Effector memory CD8-positive, alpha-beta T cell (primary cell): ENCODE data around the gene CCDC184.
A peak's percentile ranks its signal among the peaks of the same experiment; 100 is the strongest.
"Not testable (repeated sequence)": the region's sequence is repeated elsewhere in the genome, so short reads cannot be mapped to it uniquely, and the experiment has no call there.

ENCODE experiments used
- ATAC-seq: fragments of 150-1000 bp; cut with Tn5 transposase; replicated peaks from 2 replicates; pipeline ENCODE4 v1.10.0; 2021; ENCODE audit warnings: mild to moderate bottlenecking, moderate library complexity
- DNase-seq, 3 experiments: peaks; one replicate each; pipeline ENCODE4 v3.0.0; 2021
- H3K27ac Mint-ChIP-seq, 2 donors: one replicate each; pipeline ENCODE4 v1.8.0; 2022; ENCODE audit warnings: mild to moderate bottlenecking in 2 of 2, mixed read lengths in 2 of 2, moderate library complexity in 2 of 2
- H3K27me3 Mint-ChIP-seq, 2 donors: one replicate each; pipeline ENCODE4 v1.8.0; 2022; ENCODE audit warnings: mixed read lengths in 2 of 2
- H3K36me3 Mint-ChIP-seq: one replicate; pipeline ENCODE4 v1.8.0; 2022; ENCODE audit warnings: mild to moderate bottlenecking, moderate library complexity, mixed read lengths; ENCODE audit not compliant: insufficient read depth
- H3K4me1 Mint-ChIP-seq, 2 donors: one replicate each; pipeline ENCODE4 v1.8.0; 2022; ENCODE audit warnings: low read depth in 2 of 2, mixed read lengths in 2 of 2
- H3K4me3 Mint-ChIP-seq, 2 donors: one replicate each; pipeline ENCODE4 v1.8.0; 2022; ENCODE audit warnings: mild to moderate bottlenecking in 2 of 2, mixed read lengths in 2 of 2, moderate library complexity in 2 of 2
- H3K9me3 Mint-ChIP-seq, 2 donors: one replicate each; pipeline ENCODE4 v1.8.0; 2022; ENCODE audit warnings: mixed read lengths in 2 of 2

The CCDC184 gene

DNA sequence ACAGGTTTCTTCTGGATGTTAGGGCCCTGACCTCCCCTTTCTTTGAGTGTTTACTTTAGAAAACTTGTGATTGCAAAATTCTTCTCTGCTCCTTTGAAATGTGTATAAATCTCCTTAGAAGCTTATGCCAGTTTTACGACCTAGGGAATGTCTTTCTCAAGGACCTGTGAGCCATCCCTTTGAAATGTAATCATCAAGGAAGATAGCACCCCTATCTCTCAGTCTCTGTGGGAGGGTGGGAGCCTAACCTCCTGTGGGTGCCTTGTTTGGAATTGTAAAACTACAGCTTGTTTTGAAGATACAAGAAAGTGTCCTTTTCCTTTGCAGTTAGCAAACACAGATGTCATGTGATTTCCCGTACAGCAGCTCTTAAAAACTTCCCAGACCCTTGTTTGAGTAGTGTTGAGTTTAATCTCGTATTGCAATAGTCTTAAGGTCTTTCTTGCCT lies 16.4 kb downstream of the CCDC184 start:
- peaks cover 6 to 24% of the 10 kb centered on the region in 2 donors for H3K9me3 Mint-ChIP-seq
- DNase-seq (no peak), ATAC-seq (no peak)
- H3K36me3 Mint-ChIP-seq = peaks cover 19% of the 10 kb centered on the region
- peaks cover 25 to 34% of the 10 kb centered on the region in 2 donors for H3K4me1 Mint-ChIP-seq
- H3K27me3 Mint-ChIP-seq = peaks cover 0 to 4% of the 10 kb centered on the region in 2 donors
- H3K4me3 Mint-ChIP-seq = peak overlapping the region; percentile 77 to 91
- H3K27ac Mint-ChIP-seq = peak overlapping the region; percentile 95 to 99

DNA sequence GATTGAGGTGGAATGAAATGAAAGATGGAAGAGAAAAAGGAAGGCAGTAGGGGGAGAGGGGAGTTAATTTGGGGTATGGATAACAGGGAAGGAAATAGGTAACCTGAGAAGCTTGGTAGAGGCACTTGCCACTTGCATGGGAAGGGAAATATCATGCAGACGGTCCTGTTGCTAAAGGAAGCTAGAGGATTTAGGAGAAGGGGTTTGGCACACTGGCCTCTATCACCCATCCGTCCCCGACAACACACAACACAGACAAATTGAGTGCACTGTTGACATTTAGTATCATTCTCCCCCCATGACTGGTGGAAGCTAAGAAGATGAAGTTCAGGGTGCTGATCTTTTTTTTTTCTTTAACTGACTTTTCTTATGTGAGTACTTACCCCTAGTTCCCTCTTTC lies 17.6 kb downstream of the CCDC184 start:
- ATAC-seq = no peak
- Mint-ChIP-seq H3K4me3 (peak overlapping the region; percentile 15 to 91), H3K27ac (no peak overlapping the region), H3K9me3 (peaks cover 6 to 24% of the 10 kb centered on the region in 2 donors), H3K36me3 (peaks cover 19% of the 10 kb centered on the region), H3K27me3 (no peaks in the 10 kb centered on the region), H3K4me1 (peaks cover 25 to 34% of the 10 kb centered on the region in 2 donors)
- no peak for DNase-seq

DNA sequence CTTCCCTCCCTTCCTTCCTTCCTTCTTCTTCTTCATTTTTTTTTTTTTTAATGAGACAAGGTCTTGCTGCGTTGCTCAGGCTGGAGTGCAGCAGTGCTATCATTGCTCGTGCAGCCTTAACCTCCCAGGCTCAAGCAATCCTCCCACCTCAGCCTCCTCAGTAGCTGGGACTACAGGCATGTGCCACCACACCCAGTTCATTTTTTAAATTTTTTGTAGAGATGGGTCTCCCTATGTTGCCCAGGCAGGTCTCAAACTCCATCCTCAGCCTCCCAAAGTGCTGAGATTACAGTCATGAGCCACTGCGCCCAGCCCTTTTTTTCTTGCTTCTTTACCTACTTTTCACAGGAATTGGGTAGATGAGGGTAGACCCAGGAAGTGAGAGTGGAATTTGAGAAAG lies 18.1 kb downstream of the CCDC184 start:
- no peak for ATAC-seq
- peaks cover 19% of the 10 kb centered on the region for H3K36me3 Mint-ChIP-seq
- no peak overlapping the region for H3K27ac Mint-ChIP-seq
- peaks cover 6 to 24% of the 10 kb centered on the region in 2 donors for H3K9me3 Mint-ChIP-seq
- H3K4me1 Mint-ChIP-seq = peaks cover 25 to 34% of the 10 kb centered on the region in 2 donors
- no peaks in the 10 kb centered on the region for H3K27me3 Mint-ChIP-seq
- peak overlapping the region in 1 of 2 donors; percentile 91 for H3K4me3 Mint-ChIP-seq
- DNase-seq = no peak

DNA sequence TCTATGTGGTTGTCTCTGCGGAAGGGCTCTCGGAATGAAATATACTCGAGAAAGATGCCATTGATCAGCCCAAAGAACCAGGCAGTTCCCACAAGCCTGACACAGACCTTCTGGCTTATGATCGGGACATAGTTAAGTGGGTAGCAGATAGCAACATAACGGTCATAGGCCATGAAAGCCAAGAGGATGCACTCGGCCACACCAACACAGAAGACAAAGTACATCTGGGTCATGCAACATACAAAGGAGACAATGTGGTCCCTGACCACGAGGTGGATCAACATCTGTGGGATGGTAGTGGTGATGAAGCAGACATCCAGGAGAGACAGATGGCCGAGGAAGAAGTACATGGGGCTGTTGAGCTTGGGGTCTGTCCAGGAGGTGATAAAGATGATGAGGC lies 19.3 kb downstream of the CCDC184 start:
- DNase-seq (no peak), ATAC-seq (no peak)
- H3K36me3 Mint-ChIP-seq = peaks cover 15% of the 10 kb centered on the region
- peaks cover 22 to 29% of the 10 kb centered on the region in 2 donors for H3K4me1 Mint-ChIP-seq
- H3K27me3 Mint-ChIP-seq = no peaks in the 10 kb centered on the region
- H3K9me3 Mint-ChIP-seq = peaks cover 8 to 24% of the 10 kb centered on the region in 2 donors
- H3K4me3 Mint-ChIP-seq = no peak overlapping the region
- no peak overlapping the region for H3K27ac Mint-ChIP-seq

DNA sequence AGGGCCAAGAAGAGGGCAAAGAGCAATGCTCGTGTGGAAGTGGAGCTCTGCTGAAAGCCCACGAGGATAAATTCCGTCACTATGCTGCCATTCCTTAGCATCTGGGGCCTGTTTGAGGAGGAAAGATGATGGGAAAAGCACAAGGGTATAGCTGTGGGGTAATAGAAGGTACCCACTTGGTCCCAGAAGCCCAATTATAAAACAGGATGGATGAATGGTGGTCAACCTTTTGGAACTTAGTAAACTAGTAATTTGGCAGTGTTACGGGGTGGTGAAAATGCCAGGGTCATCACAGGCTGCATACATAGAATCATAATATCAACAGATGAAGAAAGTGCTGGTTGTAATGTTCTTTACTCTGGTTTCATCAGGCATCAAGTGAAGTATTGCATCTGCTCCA lies 19.7 kb downstream of the CCDC184 start, which contains the start of gene OR10AD1:
TSS of gene OR10AD1 (minus strand) at position 101 of the 400 bp plus-strand sequence. CDS start at position 101, 0 bp downstream.
- DNase-seq = no peak
- Mint-ChIP-seq H3K4me3 (no peak within 1 kb of the TSS), H3K27me3 (no peaks in the 10 kb centered on the region), H3K4me1 (peaks cover 22 to 29% of the 10 kb centered on the region in 2 donors), H3K9me3 (peaks cover 8 to 24% of the 10 kb centered on the region in 2 donors), H3K36me3 (peaks cover 11% of the 10 kb centered on the region), H3K27ac (no peak within 1 kb of the TSS)
- no peak for ATAC-seq

DNA sequence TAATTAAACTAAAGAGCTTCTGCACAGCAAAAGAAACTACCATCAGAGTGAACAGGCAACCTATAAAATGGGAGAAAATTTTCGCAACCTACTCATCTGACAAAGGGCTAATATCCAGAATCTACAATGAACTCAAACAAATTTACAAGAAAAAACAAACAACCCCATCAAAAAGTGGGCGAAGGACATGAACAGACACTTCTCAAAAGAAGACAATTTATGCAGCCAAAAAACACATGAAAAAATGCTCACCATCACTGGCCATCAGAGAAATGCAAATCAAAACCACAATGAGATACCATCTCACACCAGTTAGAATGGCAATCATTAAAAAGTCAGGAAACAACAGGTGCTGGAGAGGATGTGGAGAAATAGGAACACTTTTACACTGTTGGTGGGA lies 26.1 kb downstream of the CCDC184 start:
- DNase-seq = not testable (repeated sequence)
- H3K4me1 Mint-ChIP-seq = peaks cover 2 to 10% of the 10 kb centered on the region in 2 donors

DNA sequence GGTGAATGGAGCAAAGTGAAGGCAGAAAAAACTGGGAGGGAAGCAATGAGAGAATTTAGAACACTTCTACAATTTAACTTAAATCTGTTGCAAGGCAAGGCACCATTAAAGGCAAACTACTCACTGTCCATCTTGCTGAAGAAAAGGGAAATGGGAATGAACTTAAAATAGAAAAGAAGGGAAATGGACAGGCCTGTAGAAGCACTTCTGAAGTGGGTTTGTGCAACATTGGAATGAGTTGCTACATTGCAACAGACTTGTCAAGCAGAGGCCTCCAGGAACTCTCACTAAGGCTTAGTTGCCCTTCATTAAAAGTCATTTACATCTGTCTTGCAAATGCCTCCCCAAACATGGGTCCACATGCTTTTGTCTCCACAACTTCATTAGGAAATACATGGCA lies 33.3 kb downstream of the CCDC184 start:
- no peak for ATAC-seq
- no peaks in the 10 kb centered on the region for H3K9me3 Mint-ChIP-seq

More for the DNA sequence above, 26.1 kb downstream of the CCDC184 start:
- H3K27me3 Mint-ChIP-seq = peaks cover 9 to 16% of the 10 kb centered on the region in 2 donors
- not testable (repeated sequence) for H3K9me3 Mint-ChIP-seq, H3K27ac Mint-ChIP-seq, ATAC-seq, H3K36me3 Mint-ChIP-seq, H3K4me3 Mint-ChIP-seq

DNA sequence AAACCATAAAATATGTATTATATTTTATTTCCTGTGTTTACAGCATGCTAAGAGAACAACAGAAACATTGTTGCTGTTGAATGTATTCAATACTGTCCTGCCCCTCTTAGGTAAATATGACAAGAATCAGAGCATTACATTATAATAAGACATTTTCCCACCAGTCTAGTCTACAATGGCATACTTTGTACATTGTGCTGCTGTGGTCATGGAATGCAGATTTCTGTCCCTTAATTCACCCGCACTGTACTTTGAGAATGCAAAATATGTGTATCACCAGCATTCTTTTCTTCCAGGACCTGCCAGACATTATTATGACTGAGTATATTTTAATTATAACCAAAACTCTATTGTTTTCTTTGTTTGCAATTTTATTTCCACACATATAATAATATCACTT lies 36.2 kb downstream of the CCDC184 start:
- peaks cover 0 to under 1% of the 10 kb centered on the region in 2 donors for H3K9me3 Mint-ChIP-seq
- DNase-seq (no peak), ATAC-seq (no peak)
- H3K4me3 Mint-ChIP-seq = no peak overlapping the region
- H3K4me1 Mint-ChIP-seq = no peaks in the 10 kb centered on the region
- no peaks in the 10 kb centered on the region for H3K36me3 Mint-ChIP-seq
- H3K27me3 Mint-ChIP-seq = peaks cover 26 to 30% of the 10 kb centered on the region in 2 donors
- no peak overlapping the region for H3K27ac Mint-ChIP-seq

More for the DNA sequence above, 33.3 kb downstream of the CCDC184 start:
- Mint-ChIP-seq H3K4me1 (peaks cover 2 to 10% of the 10 kb centered on the region in 2 donors), H3K27me3 (peaks cover 14 to 18% of the 10 kb centered on the region in 2 donors), H3K27ac (no peak overlapping the region), H3K4me3 (no peak overlapping the region), H3K36me3 (no peaks in the 10 kb centered on the region)
- no peak for DNase-seq

DNA sequence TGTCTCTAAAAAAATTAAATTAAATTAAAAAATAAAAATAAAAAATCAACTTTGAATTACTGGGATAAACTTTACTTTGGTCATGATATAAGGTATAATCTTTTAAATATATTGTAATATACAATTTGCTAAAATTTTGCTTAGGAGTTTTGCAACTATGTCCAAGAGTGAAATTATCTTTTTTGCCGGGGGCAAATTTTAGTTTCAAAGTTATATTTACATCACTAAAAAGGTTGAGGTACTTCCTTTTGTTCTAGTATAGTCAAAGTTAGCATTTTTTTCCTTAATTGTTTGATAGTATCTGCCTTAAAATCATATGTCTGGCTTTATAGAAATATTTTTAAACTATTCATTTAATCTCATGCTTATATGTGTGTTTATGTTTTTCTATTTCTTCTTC lies 37.3 kb downstream of the CCDC184 start:
- ATAC-seq = no peak
- H3K9me3 Mint-ChIP-seq = peaks cover 0 to 2% of the 10 kb centered on the region in 2 donors
- DNase-seq = no peak
- H3K27me3 Mint-ChIP-seq = peaks cover 32 to 38% of the 10 kb centered on the region in 2 donors
- H3K4me3 Mint-ChIP-seq = no peak overlapping the region
- H3K27ac Mint-ChIP-seq = no peak overlapping the region
- no peaks in the 10 kb centered on the region for H3K36me3 Mint-ChIP-seq
- H3K4me1 Mint-ChIP-seq = no peaks in the 10 kb centered on the region

DNA sequence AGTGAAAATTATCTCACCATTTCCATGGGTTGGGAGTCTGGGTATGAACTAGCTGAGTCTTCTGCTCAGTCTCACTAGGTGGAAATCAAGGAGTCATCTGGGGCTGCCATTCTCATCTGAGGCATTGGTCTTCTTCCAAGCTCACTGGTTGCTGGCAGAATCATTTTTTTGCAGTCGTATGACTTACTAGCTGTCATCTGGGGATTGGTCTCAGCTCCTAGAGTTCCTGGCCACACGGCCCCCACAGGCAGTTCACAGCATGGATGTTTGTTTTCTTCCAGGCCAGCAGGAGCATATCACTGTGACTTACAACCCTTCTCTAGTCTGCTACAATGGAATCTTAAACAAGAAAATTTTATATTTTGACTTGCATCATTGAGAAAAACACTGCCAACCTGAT lies 38.2 kb downstream of the CCDC184 start:
- no peak for ATAC-seq
- no peak for DNase-seq
- Mint-ChIP-seq H3K4me1 (no peaks in the 10 kb centered on the region), H3K9me3 (peaks cover 0 to 2% of the 10 kb centered on the region in 2 donors), H3K4me3 (no peak overlapping the region), H3K27me3 (peaks cover 42 to 48% of the 10 kb centered on the region in 2 donors), H3K27ac (no peak overlapping the region), H3K36me3 (no peaks in the 10 kb centered on the region)

DNA sequence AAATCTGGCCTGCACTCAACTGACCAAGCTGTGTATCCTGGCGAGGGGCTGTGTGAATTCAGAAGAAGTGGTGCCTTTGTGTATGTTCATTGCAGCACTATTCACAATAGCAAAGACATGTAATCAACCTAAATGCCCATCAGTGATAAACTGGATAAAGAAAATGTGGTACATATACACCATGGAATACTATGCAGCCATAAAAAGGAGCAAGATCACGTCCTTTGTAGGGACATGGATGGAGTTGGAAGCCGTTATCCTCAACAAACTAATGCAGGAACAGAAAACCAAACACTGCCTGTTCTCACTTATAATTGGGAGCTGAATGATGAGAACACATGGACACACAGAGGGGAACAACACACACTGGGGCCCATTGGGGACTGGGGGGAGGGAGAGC lies 41.1 kb downstream of the CCDC184 start:
- H3K4me1 Mint-ChIP-seq, DNase-seq, ATAC-seq, H3K9me3 Mint-ChIP-seq, H3K4me3 Mint-ChIP-seq, H3K36me3 Mint-ChIP-seq, H3K27ac Mint-ChIP-seq: not testable (repeated sequence)
- H3K27me3 Mint-ChIP-seq = peaks cover 62 to 66% of the 10 kb centered on the region in 2 donors

DNA sequence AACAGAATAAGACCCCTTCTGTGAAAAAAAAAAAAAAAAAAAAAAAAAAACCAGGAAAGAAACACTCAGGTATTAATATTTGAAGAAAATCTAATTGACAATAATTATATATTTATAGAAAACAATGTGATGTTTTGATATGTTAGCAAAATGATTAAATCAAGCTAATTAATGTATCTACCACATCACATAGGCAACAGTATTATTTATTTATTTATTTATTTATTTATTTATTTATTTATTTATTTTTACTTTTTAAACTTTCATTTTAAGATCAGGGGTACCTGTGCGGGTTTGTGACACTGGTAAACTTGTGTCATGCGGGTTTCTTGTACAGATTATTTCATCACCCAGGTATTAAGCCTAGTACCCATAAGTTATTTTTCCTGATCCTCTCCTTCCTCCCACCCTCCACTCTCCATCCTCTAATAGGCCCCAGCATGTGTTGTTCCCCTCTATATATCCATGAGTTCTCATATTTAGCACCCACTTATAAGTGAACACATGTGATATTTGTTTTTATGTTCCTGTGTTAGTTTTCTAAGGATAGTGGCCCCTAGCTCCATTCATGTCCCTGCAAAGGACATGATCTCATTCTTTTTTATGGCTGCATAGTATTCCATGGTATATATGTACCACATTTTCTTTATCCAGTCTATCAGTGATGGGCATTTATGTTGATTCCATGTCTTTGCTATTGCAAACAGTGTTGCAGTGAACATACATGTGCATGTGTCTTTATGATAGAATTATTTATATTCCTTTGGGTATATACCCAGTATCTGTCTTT lies 47.9 kb downstream of the CCDC184 start:
- not testable (repeated sequence) for H3K4me1 Mint-ChIP-seq, H3K36me3 Mint-ChIP-seq, ATAC-seq, H3K9me3 Mint-ChIP-seq, H3K27ac Mint-ChIP-seq, H3K4me3 Mint-ChIP-seq, DNase-seq
- H3K27me3 Mint-ChIP-seq = peaks cover 36 to 46% of the 10 kb centered on the region in 2 donors
